Mucosa of gallbladder (tissue), 1 donor: ENCODE measurements around the gene GBA3. TPM values are rescaled to one million over a fixed set of nuclear protein-coding genes. Genes with fewer than 3 reads are reported as not detected.

ENCODE experiments used
- DNase-seq: peaks from one replicate; pipeline ENCODE4 v3.0.0-alpha.2; 2020; ENCODE audit warnings: low spot score
- total RNA-seq: library from RNA; stranded (reverse); gene quantifications from one replicate; pipeline ENCODE4 v1.2.1, GENCODE V29; 2021
- donor health status: DM: no; HTN: no; CAD: no.

The GBA3 gene
- total RNA-seq, 1 donor from 2014 or later: 29.4 TPM

DNA sequence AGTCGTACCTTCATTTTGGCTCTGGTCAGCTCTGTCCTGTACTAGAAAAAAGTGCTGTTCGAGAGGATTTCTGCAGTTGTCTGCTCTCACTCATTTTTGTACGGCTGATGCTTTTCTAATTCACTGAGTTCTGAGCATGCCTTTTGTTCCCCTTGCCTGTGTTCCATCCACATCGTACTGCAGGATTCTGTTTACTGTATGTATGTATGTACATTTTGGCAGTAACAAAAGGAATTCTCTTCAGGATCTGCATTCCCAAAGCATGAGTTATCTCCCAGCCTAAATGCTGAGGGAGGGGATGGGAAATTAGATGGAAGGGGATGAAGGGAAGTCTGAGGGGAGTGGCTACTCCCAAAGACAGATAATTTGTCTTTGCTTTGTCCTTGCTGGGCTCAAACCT lies 87.6 kb downstream of the GBA3 start:
- DNase-seq: no peak

DNA sequence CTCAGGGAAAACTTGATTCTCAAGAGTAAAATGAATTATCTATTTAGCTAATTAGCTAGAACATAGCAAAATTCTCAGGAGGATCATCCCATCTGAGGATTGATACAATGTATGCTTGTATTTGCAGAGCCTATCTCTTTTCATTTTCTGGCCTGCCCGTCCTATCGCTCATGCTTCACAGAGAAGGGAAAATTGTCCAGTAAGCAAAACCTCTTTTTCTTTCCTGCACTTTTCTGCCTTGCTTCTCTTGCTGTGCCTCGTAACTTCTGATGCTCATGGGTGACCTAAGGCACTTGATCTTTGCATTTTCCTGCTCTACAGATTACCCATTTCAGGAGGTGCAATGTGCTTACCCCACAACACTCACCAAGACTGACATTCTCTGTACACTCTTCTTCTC lies 88.1 kb downstream of the GBA3 start:
- no peak for DNase-seq

DNA sequence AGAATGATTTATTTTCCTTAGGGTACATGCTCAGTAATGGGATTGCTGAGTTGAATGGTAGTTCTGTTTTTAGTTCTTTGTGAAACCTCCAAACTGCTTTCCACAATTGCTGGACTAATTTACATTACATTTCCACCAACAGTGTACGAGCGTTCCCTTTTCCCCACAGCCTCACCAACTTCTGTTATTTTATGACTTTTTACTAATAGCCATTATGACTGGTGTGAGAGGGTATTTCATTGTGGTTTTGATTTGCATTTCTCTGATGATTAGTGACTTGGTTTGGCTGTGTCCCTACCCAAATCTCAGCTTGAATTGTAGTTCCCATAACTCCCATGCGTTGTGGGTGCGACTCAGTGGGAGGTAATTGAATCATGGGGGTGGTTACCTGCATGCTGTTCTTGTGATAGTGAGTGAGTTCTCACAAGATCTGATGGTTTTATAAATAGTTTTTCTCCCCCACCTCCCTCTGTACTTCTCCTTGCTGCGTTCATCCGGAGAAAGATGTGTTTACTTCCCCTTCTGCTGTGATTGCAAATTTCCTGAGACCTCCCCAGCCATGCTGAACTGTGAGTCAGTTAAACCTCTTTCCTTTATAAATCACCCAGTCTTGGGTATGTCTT lies 95.1 kb downstream of the GBA3 start:
- DNase-seq: no peak

DNA sequence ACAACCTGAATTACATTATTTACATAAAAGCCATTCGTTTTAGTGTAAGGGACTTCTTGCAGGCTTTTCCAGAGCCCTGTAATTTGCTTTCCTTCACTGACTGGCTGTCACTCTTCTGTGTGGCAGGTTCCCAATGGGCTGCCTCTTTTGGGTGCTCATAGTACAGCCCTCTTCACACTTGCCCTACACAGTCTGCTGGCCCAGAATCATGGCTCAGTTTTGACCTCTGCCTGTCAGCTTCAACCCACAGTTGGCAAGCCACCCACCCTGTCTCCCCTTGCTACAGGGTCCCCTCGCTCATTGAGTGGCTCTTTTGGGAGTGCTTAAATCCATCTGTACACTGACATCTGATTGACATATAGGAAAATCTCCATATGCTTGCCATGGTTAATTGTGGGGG lies 97.9 kb downstream of the GBA3 start:
- no peak for DNase-seq

DNA sequence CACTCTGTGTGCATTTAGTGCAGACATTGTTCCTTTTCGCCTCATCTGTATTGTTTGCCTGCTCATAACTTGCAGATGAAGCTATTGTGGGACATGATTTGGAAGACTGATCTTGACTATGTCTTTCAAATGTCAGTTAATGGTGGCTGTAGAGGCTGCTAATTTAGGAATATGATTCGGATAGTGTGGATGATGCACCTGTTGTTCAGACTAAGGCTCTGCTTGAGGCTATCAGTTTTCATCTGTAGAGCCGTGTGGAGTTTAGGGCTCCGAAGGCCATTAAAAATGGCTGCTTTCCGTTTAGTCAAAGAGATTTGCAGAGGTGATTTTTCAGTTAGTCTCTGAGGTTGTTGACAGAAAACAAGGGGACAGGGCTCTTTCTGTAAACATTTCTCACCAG lies 102.0 kb downstream of the GBA3 start:
- DNase-seq: no peak

DNA sequence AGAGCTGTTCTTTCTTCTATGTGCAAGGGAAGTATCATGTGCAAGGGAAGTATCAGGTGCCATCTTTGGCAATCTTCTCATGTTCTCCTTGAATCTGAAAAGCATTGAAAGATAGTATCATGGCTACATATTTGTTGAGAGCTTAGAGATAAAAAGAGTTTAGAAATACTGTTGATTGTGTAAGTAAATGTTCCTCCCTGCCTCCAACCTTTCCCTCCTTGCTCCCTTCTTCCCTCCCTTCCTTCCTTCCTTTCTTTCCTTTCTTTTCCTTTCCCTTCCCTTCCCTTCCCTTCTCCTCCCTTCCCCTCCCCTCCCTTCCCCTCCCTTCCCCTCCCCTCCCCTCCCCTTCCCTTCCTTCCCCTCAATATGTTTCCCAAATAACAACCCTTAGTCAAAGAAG lies 108.7 kb downstream of the GBA3 start:
- no peak for DNase-seq

DNA sequence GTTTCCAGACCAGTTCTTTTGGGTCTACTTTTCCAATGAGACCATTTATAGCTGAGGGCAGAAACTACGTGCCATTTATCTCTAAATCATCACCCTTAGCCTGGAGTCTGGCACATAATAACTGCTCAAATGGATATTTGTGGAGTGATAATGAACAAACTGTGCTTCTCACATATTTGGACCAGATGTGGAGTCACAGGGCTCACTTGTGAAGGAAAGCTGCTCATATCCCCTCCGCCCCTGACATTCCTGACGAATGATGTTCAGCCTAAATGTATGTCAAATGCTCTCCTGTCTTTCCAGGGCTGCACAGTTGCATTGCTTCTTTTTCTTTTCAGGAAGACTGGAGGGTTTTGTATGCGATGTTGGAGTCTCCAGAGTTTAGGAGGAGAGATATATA lies 110.1 kb downstream of the GBA3 start:
- DNase-seq: no peak

DNA sequence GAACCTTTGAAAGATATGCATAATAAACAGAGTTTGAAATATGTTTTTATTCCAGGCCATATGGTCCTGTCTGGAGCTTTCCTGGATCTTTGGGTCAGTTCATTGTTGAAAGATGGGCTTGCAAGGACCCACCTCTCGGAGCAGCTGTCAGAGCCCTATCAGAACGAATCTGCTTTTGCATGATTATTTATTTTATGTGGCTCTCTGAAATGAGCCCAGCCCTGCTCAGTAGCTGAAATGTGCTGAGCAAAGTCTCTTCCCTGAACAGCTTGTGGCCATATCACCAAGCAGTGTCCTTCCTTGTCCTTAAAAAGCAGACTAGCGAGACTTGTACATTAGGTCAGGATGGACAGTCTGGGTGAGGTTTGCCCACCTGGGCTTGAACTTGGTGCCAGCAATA lies 110.8 kb downstream of the GBA3 start:
- DNase-seq: no peak

DNA sequence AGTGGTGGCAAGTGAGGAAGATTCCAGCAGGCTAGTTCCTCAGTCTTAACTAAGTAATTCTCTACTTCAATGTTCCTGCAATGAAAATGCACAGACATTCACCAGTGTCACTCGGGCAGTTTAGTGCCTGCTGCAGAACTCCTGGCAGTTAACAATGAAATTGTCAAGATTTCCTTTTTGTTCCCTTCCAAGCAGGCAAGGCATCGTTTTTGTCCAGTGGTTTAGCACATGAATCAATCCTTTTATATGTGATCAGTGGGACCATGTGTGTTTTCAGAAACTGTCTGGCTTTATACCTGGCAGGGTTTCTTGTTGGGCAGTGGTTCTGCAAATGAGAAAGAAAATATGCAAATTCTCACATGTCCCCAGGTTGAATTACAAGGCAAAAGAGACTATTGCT lies 122.2 kb downstream of the GBA3 start:
- no peak for DNase-seq

DNA sequence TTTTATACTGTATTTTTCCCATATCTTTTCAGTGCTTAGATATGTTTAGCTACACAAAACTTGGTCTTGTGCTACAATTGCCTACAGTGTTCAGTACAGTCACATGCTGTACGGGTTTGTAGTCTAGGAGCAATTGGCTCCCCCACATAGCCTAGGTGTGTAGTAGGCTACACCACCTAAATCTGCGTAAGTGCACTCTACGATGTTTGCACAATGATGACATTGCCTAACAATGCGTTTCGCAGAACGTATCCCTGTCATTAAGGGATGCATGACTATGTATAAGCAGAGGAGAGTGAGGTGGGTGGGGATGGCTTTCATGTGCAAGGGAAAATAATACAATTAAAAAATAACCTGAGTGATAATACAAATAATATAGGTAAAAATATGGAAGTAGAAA lies 131.4 kb downstream of the GBA3 start:
- DNase-seq: no peak

DNA sequence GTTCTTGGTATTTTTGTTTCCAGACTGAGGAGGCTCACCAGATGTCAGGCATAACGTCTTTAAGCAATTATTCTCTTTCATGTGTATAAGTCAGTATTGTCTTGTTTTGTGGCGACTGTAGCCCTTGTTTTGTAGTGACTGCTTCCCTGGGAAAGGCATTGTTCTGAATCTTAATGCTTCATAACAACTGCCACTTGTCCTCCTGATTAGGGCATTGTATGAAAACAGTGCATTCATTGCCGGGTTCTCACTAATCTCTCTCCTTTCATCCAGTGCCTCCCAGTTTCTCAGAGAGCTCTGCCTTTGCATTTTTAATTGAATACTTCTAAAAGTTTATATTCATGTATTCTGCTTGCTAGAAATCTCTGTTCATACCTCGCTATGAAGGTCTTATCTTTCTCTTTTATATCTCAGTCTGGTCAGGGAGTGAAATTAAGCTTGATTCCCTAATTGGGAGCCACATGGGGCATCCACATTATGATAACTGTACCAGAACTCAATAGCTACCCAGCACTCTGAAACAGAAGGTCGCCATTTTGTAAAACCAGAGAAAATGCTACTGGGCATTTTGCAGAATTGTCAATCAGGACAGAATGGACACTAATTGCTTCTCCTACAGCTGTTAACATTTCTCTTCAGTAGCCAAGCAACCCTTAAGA lies 149.8 kb downstream of the GBA3 start:
- DNase-seq: no peak

DNA sequence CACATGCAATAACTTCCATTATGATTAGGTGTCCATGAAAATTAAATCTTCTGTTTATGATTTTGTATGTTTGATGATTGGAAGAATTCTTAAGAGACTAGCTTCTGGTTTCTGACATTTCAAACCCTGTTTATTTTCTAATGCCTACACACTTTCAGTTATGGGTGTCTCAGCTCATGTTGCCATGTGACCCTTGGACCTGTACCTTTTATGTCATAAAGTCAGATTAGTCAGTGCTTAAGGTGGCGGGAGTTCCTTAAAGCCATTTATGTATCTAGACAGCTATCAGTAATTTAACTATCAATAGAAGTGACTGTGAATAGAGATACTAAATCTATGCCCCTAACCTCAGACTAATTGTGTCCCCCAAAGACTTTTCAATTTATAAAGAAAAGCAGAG lies 155.6 kb downstream of the GBA3 start:
- DNase-seq: peak; percentile 12

DNA sequence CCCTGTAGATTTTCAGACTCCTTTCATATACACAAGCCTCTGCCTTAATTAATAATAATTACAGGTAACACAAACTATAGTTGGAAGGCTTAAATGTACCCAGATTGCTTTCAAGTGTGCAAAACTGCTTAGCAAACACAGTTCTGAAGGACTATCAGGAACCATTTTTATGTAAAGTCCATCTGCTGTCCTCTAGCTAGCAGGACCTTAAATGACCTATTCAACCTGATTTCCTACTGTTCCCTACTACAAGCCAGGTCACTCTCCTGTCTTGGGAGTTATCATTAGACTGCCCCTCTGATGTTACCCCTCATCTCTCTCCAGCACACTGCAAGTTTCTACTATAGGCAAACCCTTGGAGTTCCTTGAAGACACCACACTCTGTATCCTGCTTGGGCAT lies 157.3 kb downstream of the GBA3 start:
- DNase-seq: no peak

DNA sequence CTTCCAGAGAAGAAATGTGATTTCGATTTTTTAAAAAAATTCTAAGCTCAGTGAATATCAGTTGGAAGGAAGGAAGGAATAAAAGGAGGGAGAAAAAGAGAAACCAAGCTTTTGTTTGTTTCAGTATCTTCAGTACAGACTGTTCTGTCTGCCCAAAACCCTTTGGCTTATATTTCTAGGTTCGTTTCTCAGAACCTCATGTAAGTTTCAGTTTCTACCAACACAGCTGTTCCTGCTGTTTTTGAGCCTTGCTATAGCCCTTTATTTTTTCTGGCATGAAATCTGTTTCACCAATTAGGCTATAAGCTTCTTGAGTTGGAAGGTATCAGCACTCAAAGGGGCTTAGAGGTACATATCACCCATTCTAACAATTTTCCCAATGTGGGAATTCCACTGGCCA lies 157.9 kb downstream of the GBA3 start:
- DNase-seq: no peak

DNA sequence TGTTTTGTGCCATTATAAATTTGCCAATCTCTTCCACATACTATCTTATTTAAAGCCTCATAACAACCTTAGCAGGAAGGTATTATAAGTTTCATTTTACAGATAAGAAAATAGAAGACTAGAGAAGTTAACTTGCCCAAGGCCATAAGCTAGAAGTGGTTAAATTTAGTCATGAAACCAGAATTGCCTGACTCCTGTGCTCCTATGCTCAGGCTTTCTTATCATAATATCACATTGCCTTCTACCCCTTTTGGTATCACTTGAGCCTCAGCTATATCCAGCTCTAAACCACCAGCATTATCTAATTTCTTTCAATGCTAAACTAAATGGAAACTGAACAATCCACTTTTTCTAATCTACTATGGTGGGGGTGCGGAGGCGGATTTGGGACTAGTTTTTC lies 164.7 kb downstream of the GBA3 start:
- DNase-seq: no peak

DNA sequence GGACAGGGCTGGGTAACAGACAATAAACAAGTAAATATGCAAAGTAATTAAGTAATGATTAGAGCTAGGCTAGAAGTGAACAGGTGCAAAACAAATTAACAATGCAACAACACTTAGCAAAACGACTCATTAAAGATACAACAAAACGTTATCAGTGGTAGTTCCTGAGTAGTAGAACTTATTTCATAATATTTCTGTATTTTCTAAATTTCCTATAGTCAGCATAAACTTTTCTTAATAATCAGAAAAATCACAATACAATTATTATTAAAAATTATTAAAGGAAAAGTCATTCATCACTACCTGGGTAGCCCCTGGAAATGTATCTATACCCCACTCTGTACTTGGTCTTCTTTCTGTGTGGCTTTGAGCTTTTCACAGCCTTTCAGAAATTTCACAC lies 166.6 kb downstream of the GBA3 start:
- no peak for DNase-seq

Other genes starting within 250 kb of the GBA3 start
- 26.2 TPM for gene ADGRA3, start 176.9 kb upstream of the GBA3 start, total RNA-seq